RWPE2 (cell line): ENCODE data around the gene KATNAL2.

Source experiments
- ATAC-seq: fragments of 200-7000 bp; cut with Tn5 transposase; 3 replicates; pipeline ENCODE4 v1.9.1; 2021; ENCODE audit warnings: low read depth
- DNase-seq: peaks from one replicate; pipeline ENCODE4 v3.0.0-alpha.2; 2020; ENCODE audit warnings: low spot score
- H3K27ac ChIP-seq: fragments of 450-650 bp; 2 replicates; pipeline ENCODE4 v1.5.1; 2017; ENCODE audit warnings: mild to moderate bottlenecking; ENCODE audit not compliant: poor library complexity, severe bottlenecking
- H3K27me3 ChIP-seq: fragments of 250-450 bp; sonication (Bioruptor Pico); 2 replicates; pipeline ENCODE4 v1.5.1; 2021; ENCODE audit warnings: mild to moderate bottlenecking, moderate library complexity; ENCODE audit not compliant: insufficient read depth, poor library complexity, severe bottlenecking
- H3K36me3 ChIP-seq: fragments of 250-450 bp; sonication (Bioruptor Pico); 2 replicates; pipeline ENCODE4 v1.5.1; 2020; ENCODE audit warnings: low read depth, mild to moderate bottlenecking, moderate library complexity
- H3K4me1 ChIP-seq: fragments of 250-450 bp; sonication (Bioruptor Pico); 2 replicates; pipeline ENCODE4 v1.5.1; 2021; ENCODE audit warnings: mild to moderate bottlenecking, moderate library complexity; ENCODE audit not compliant: insufficient read depth, poor library complexity, severe bottlenecking
- H3K4me3 ChIP-seq: fragments of 250-450 bp; sonication (Bioruptor Pico); 2 replicates; pipeline ENCODE4 v1.5.1; 2021; ENCODE audit warnings: mild to moderate bottlenecking, moderate library complexity; ENCODE audit not compliant: severe bottlenecking
- H3K9me3 ChIP-seq: fragments of 250-450 bp; sonication (Bioruptor Pico); 2 replicates; pipeline ENCODE4 v1.5.1; 2021; ENCODE audit warnings: mild to moderate bottlenecking, moderate library complexity; ENCODE audit not compliant: severe bottlenecking
- CTCF ChIP-seq: fragments of 450-650 bp; IDR thresholded peaks from one replicate; pipeline ENCODE4 v1.5.1; 2017; ENCODE audit warnings: mild to moderate bottlenecking, moderate library complexity; ENCODE audit not compliant: poor library complexity, severe bottlenecking

Gene KATNAL2

GRCh38 chr18:47054369-47054768, 137.0 kb downstream of the KATNAL2 start:
- no peak for TF ChIP-seq CTCF
- ATAC-seq (no peak), DNase-seq (no peak)
- Histone ChIP-seq H3K27ac (no peak overlapping the region), H3K27me3 (peaks cover 25% of the 10 kb centered on the region), H3K4me3 (no peak overlapping the region), H3K9me3 (no peaks in the 10 kb centered on the region), H3K4me1 (no peaks in the 10 kb centered on the region), H3K36me3 (no peaks in the 10 kb centered on the region)

GRCh38 chr18:47062471-47062870, 145.1 kb downstream of the KATNAL2 start:
- ATAC-seq, result no peak
- no peaks in the 10 kb centered on the region for H3K9me3 ChIP-seq
- H3K27me3 ChIP-seq, result no peaks in the 10 kb centered on the region
- no peak overlapping the region for H3K4me3 ChIP-seq
- H3K27ac ChIP-seq, result no peak overlapping the region
- no peak for TF ChIP-seq CTCF
- no peaks in the 10 kb centered on the region for H3K36me3 ChIP-seq
- DNase-seq, result no peak
- no peaks in the 10 kb centered on the region for H3K4me1 ChIP-seq

GRCh38 chr18:47063096-47063495, 145.7 kb downstream of the KATNAL2 start:
- no peaks in the 10 kb centered on the region for H3K4me1 ChIP-seq
- DNase-seq (no peak), ATAC-seq (no peak)
- H3K27me3 ChIP-seq, result no peaks in the 10 kb centered on the region
- no peak for TF ChIP-seq CTCF
- H3K4me3 ChIP-seq, result no peak overlapping the region
- no peaks in the 10 kb centered on the region for H3K36me3 ChIP-seq
- no peaks in the 10 kb centered on the region for H3K9me3 ChIP-seq
- no peak overlapping the region for H3K27ac ChIP-seq

GRCh38 chr18:47067648-47068047, 150.2 kb downstream of the KATNAL2 start:
- TF ChIP-seq CTCF, result no peak
- H3K27me3 ChIP-seq, result no peaks in the 10 kb centered on the region
- DNase-seq (no peak), ATAC-seq (no peak)
- no peaks in the 10 kb centered on the region for H3K4me1 ChIP-seq
- no peak overlapping the region for H3K4me3 ChIP-seq
- H3K27ac ChIP-seq, result no peak overlapping the region
- no peaks in the 10 kb centered on the region for H3K36me3 ChIP-seq
- no peaks in the 10 kb centered on the region for H3K9me3 ChIP-seq

- peak; percentile 71 for DNase-seq
- H3K36me3 ChIP-seq, result no peaks in the 10 kb centered on the region
- H3K27ac ChIP-seq, result peak overlapping the region; percentile 8
- peak; percentile 98 for ATAC-seq
- H3K9me3 ChIP-seq, result no peaks in the 10 kb centered on the region
- no peak overlapping the region for H3K4me3 ChIP-seq
- TF ChIP-seq CTCF, result no peak
- H3K27me3 ChIP-seq, result no peaks in the 10 kb centered on the region
- H3K4me1 ChIP-seq, result peaks cover 12% of the 10 kb centered on the region
Observed at GRCh38 chr18:47075098-47075883, 157.9 kb downstream of the KATNAL2 start.
